Ovary (tissue), 9 donors: ENCODE measurements around the gene CTIF. TPM values are rescaled to one million over a fixed set of nuclear protein-coding genes. Genes with fewer than 3 reads are reported as not detected.
A peak's percentile ranks its signal among the peaks of the same experiment; 100 is the strongest.

Source experiments
- DNase-seq, 5 donors: peaks; one replicate each; pipeline ENCODE4 v3.0.0-alpha.2; 2019 to 2020
- H3K27ac ChIP-seq, 2 donors: fragments of 200-600 bp; one replicate each; pipeline versions ENCODE4 v1.5.1 to v1.8.0; 2019 to 2022
- H3K27me3 ChIP-seq: fragments of 200-600 bp; one replicate; pipeline ENCODE4 v1.8.0; 2022
- H3K36me3 ChIP-seq: fragments of 200-600 bp; sonication (generic); one replicate; pipeline ENCODE4 v1.5.1; 2019
- H3K4me1 ChIP-seq: one replicate; pipeline ENCODE4 v1.8.1; 2013; ENCODE audit warnings: mild to moderate bottlenecking, moderate library complexity; ENCODE audit not compliant: insufficient read depth
- H3K4me3 ChIP-seq: fragments of 200-600 bp; sonication (generic); one replicate; pipeline ENCODE4 v1.5.1; 2017
- H3K9me3 ChIP-seq, 2 donors: fragments of 200-600 bp in 1 of 2; sonication (generic) in 1 of 2; one replicate each; pipeline versions ENCODE4 v1.5.1 to v1.8.1; 2013 to 2019; ENCODE audit warnings: mild to moderate bottlenecking in 1 of 2, moderate library complexity in 1 of 2
- CTCF ChIP-seq, 3 donors: fragments of 450-650 bp in 2 of 3; fragments of 200-600 bp in 1 of 3; IDR thresholded peaks; one replicate each; pipeline versions ENCODE4 v1.5.1 to v1.8.0; 2016 to 2022; ENCODE audit warnings: antibody characterized with exemption in 3 of 3, mild to moderate bottlenecking in 1 of 3
- EP300 ChIP-seq: sonication (generic); formaldehyde crosslinking; IDR thresholded peaks from one replicate; pipeline ENCODE4 v1.6.1; 2017; ENCODE audit warnings: antibody characterized with exemption
- POLR2A ChIP-seq: fragments of 450-650 bp; IDR thresholded peaks from one replicate; pipeline ENCODE4 v1.6.1; 2017; ENCODE audit warnings: antibody characterized with exemption, mild to moderate bottlenecking, moderate library complexity
- WGBS, 3 donors: extraction: QIAGEN DNeasy Blood & Tissue Kit in 1 of 3; methylation state at CpG; one replicate each; pipeline versions ENCODE4 v1.1.5 to v1.1.7; 2013 to 2017; 5-methylcytosine and 5-hydroxymethylcytosine counted together
- intact Hi-C, 4 donors: fragments of 100-400 bp; cut with DNase I; formaldehyde crosslinking; loops; one replicate each; pipeline versions ENCODE4 v1.11.0 to v1.15.1; 2022 to 2023
- polyA plus RNA-seq, 2 donors: library from polyadenylated mRNA; stranded (reverse); fragments of 200-250 nt in 1 of 2; fragments of 350-450 nt in 1 of 2; fragmentation: Illumina TruSeq in 1 of 2; extraction: RNeasy Lipid Tissue Mini Kit (QIAGEN cat#74804) in 1 of 2; gene quantifications; one replicate each; pipeline ENCODE4 v1.2.3, GENCODE V29; 2013 to 2014
- total RNA-seq, 7 donors: library from RNA; depleted of rRNA in 2 of 7; stranded (reverse); fragments of >200 nt in 2 of 7; fragmentation: NEBNext Ultra II Directional in 3 of 7; extraction: Animal tissue kit (Norgen Biotek cat#: 25700) in 3 of 7; gene quantifications; one replicate each; pipeline versions ENCODE4 v1.1.0 to v1.2.4, GENCODE V29; 2016 to 2023
- donor health status: DM: no; HTN: no; CAD: no; lungs with moderate emphysema.
- donor health status: DM: no; HTN: no; CAD: no.
- donor health status: Bipolar disorder and iron deficiency.
- donor health status: DM: yes; HTN: yes; CAD: no.
- donor health status: DM: no; HTN: no; CAD: no.
- donor health status: DM: yes; HTN: yes; CAD: no.

The CTIF gene
- total and polyA plus RNA-seq, 9 donors = 18.5 to 94.1 (median 75.2) TPM

GRCh38 chr18:48544661-48545415, 6.0 kb downstream of the CTIF start:
- Histone ChIP-seq H3K4me3 (no peak overlapping the region), H3K9me3 (no peaks in the 10 kb centered on the region), H3K36me3 (no peaks in the 10 kb centered on the region), H3K27ac (no peak overlapping the region), H3K4me1 (peaks cover 34% of the 10 kb centered on the region), H3K27me3 (no peaks in the 10 kb centered on the region)
- peak in 1 of 5 donors; percentile 5 for DNase-seq
- intact Hi-C loops = loop anchor here in 1 of 4 donors (5.0 kb wide), 1 partner anchor 117 kb away; no protein-coding TSS in a partner anchor
- WGBS, 3 donors = 87 to 93% (median 92%) methylated on average over 16 of the region's 16 CpGs
- no peak for TF ChIP-seq CTCF (IDR thresholded peaks at IDR 0.05)
- no peak for TF ChIP-seq EP300
- no peak for TF ChIP-seq POLR2A

- Histone ChIP-seq H3K9me3 (no peaks in the 10 kb centered on the region), H3K27me3 (no peaks in the 10 kb centered on the region), H3K4me3 (no peak overlapping the region), H3K36me3 (no peaks in the 10 kb centered on the region), H3K27ac (no peak overlapping the region), H3K4me1 (peaks cover 34% of the 10 kb centered on the region)
- DNase-seq = peak; percentile 20 to 55 (median 41)
- no peak for TF ChIP-seq POLR2A
- no peak for TF ChIP-seq CTCF (IDR thresholded peaks at IDR 0.05)
- no peak for TF ChIP-seq EP300
- intact Hi-C loops = no loop called here
- 24 to 33% (median 29%) methylated on average over 12 of the region's 12 CpGs for WGBS, 3 donors
Measured at GRCh38 chr18:48545757-48546321, 7.0 kb downstream of the CTIF start.

- 38 to 42% (median 40%) methylated on average over 6 of the region's 6 CpGs for WGBS, 3 donors
- Histone ChIP-seq H3K27me3 (no peaks in the 10 kb centered on the region), H3K27ac (no peak overlapping the region), H3K4me1 (peaks cover 34% of the 10 kb centered on the region), H3K4me3 (no peak overlapping the region), H3K36me3 (no peaks in the 10 kb centered on the region), H3K9me3 (no peaks in the 10 kb centered on the region)
- intact Hi-C loops = no loop called here
- no peak for TF ChIP-seq POLR2A
- DNase-seq = peak in 1 of 5 donors; percentile 6
Measured at GRCh38 chr18:48546396-48546795, 7.6 kb downstream of the CTIF start.

GRCh38 chr18:48547531-48547981, 8.7 kb downstream of the CTIF start:
- no peaks in the 10 kb centered on the region for H3K9me3 ChIP-seq
- no peak for TF ChIP-seq CTCF (IDR thresholded peaks at IDR 0.05)
- no peak for TF ChIP-seq EP300
- no peak for TF ChIP-seq POLR2A
- H3K4me1 ChIP-seq = peaks cover 34% of the 10 kb centered on the region
- no peak overlapping the region for H3K27ac ChIP-seq
- intact Hi-C loops = no loop called here
- H3K36me3 ChIP-seq = no peaks in the 10 kb centered on the region
- no peak for DNase-seq
- no peak overlapping the region for H3K4me3 ChIP-seq
- no peaks in the 10 kb centered on the region for H3K27me3 ChIP-seq
- WGBS, 3 donors = 56 to 57% (median 57%) methylated on average over 9 of the region's 9 CpGs
